Retinal pigment epithelial cell (primary cell): ENCODE results near the gene FKBP10.
"Not testable (repeated sequence)": the region's sequence is repeated elsewhere in the genome, so short reads cannot be mapped to it uniquely, and the experiment has no call there.

Source experiments
- DNase-seq: peaks from one replicate; pipeline ENCODE4 v3.0.0-alpha.2; 2010; ENCODE audit warnings: low read depth
- H3K4me3 ChIP-seq: 2 replicates; pipeline ENCODE4 v1.5.1; 2011; ENCODE audit warnings: mild to moderate bottlenecking, low read length, control low read depth, moderate library complexity
- TF ChIP-seq, protein P1 (sequence below): conservative IDR thresholded peaks from 2 replicates; pipeline ENCODE4 v1.5.1; 2011; ENCODE audit warnings: low read depth, low read length, control low read depth, inconsistent platforms

FKBP10 gene

DNA sequence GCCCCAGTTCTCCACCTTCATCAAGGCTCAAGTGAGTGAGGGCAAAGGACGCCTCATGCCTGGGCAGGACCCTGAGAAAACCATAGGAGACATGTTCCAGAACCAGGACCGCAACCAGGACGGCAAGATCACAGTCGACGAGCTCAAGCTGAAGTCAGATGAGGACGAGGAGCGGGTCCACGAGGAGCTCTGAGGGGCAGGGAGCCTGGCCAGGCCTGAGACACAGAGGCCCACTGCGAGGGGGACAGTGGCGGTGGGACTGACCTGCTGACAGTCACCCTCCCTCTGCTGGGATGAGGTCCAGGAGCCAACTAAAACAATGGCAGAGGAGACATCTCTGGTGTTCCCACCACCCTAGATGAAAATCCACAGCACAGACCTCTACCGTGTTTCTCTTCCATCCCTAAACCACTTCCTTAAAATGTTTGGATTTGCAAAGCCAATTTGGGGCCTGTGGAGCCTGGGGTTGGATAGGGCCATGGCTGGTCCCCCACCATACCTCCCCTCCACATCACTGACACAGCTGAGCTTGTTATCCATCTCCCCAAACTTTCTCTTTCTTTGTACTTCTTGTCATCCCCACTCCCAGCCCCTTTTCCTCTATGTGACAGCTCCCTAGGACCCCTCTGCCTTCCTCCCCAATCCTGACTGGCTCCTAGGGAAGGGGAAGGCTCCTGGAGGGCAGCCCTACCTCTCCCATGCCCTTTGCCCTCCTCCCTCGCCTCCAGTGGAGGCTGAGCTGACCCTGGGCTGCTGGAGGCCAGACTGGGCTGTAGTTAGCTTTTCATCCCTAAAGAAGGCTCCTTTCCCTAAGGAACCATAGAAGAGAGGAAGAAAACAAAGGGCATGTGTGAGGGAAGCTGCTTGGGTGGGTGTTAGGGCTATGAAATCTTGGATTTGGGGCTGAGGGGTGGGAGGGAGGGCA, 9.7 kb downstream of the FKBP10 start:
- no peak overlapping the region for H3K4me3 ChIP-seq
- TF ChIP-seq, protein P1, sequence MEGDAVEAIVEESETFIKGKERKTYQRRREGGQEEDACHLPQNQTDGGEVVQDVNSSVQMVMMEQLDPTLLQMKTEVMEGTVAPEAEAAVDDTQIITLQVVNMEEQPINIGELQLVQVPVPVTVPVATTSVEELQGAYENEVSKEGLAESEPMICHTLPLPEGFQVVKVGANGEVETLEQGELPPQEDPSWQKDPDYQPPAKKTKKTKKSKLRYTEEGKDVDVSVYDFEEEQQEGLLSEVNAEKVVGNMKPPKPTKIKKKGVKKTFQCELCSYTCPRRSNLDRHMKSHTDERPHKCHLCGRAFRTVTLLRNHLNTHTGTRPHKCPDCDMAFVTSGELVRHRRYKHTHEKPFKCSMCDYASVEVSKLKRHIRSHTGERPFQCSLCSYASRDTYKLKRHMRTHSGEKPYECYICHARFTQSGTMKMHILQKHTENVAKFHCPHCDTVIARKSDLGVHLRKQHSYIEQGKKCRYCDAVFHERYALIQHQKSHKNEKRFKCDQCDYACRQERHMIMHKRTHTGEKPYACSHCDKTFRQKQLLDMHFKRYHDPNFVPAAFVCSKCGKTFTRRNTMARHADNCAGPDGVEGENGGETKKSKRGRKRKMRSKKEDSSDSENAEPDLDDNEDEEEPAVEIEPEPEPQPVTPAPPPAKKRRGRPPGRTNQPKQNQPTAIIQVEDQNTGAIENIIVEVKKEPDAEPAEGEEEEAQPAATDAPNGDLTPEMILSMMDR, result no peak
- DNase-seq, result no peak

- H3K4me3 ChIP-seq, result no peak overlapping the region
- TF ChIP-seq, protein P1, result no peak
- DNase-seq, result no peak
These were observed 10.3 kb downstream of the FKBP10 start for GRCh38 chr17:41823141-41823524.

DNA sequence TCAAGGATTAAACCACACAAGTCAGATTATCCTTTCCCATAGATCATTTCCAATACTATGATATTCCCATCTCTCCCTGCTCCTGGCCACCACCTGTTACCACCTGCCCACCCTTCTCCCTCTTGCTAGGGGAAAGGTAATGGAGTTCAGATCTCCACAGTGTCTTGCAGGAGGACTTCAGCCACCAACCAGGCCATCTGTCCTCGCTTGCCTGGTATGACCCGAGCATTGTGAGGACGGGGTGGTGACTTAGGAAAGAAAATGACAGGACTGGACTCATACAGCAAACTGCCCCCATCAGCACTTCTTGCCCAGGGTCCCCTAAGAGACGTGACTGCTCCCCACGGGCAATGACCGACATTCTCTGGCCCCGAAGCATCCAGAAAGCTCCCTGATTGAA, 10.8 kb downstream of the FKBP10 start:
- DNase-seq, result no peak
- TF ChIP-seq, protein P1, result no peak
- H3K4me3 ChIP-seq, result no peak overlapping the region

- TF ChIP-seq, protein P1, result no peak
- no peak for DNase-seq
- H3K4me3 ChIP-seq, result no peak overlapping the region
These were observed 11.3 kb downstream of the FKBP10 start for GRCh38 chr17:41824086-41824485.

- TF ChIP-seq, protein P1, result no peak
- DNase-seq, result no peak
- H3K4me3 ChIP-seq, result no peak overlapping the region
These were observed 12.5 kb downstream of the FKBP10 start for GRCh38 chr17:41825175-41825845.

DNA sequence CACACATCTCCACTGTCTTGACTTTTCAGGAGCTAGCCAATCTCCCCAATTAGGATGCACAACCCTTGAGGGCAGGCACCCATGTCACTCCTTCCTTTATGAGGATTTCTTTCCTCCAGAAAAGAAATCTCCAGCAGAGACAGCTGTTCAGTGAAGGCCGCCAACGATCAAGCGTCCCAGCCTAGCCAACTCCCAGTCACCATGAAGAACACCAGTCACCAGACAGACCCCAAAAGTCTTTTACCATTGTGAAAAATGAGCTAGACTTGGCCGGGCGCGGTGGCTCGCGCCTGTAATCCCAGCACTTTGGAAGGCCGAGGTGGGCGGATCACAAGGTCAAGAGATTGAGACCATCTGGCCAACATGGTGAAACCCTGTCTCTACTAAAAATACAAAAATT, 17.2 kb downstream of the FKBP10 start:
- not testable (repeated sequence) for DNase-seq

DNA sequence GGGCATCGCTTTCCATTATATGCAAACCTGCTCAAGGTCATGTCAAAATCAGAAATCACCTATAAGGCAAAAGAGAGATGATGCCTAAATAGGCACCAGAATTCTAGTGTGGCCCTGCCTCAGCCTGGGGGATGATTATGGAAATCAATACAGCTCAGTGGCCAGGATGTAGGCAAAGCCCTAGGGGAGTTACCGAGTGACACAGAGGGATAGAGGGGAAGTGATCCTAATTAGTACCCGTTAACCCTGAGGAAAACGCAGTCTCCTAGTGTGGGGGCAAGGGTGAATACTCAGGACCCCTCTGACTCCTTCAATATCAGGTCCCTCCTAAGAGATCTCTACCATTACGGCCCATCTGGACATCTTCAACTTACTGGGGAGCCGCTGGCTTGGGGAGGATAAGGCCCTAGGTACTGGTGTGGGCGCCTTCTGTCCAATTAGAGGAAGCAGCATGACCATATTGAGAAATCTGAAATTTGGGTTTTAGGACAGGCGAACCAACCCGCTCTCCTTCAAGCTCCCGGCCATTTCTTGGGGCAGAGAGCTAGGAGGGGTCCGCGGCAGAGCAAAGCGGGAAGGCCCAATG, 22.5 kb downstream of the FKBP10 start:
- TF ChIP-seq, protein P1, result no peak
- H3K4me3 ChIP-seq, result peak overlapping the region; percentile 69
- DNase-seq, result no peak

More for the DNA sequence above, 17.2 kb downstream of the FKBP10 start:
- H3K4me3 ChIP-seq, result not testable (repeated sequence)
